NCI-H1092 (cell line): ENCODE data around the gene GTF3C5.
"Not testable (repeated sequence)": the region's sequence is repeated elsewhere in the genome, so short reads cannot be mapped to it uniquely, and the experiment has no call there.

Source experiments
- DNase-seq: peaks from one replicate; lab custom pipeline; 2025; lab: John Stamatoyannopoulos, UW

The GTF3C5 gene

DNA sequence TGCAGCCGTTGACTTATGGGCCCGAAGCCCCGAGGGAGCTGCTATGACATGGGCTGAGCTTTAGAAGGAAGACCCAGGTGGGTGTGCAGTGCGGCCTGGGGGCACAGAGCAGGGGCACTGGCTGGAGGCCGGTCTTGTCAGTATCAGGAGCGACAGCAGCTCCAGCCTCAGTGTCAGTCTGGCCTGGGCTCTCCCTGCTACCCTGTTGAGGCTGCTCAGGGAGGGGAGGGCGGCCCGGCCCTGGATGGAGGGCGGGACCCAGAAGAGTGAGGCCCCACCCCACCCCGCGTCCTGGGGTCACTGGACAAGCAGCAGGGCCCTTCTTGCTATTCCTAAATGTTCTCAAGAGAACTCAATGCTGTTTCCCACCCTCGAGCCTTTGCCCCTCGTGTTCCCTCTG lies 34.3 kb upstream of the GTF3C5 start:
- DNase-seq = no peak

DNA sequence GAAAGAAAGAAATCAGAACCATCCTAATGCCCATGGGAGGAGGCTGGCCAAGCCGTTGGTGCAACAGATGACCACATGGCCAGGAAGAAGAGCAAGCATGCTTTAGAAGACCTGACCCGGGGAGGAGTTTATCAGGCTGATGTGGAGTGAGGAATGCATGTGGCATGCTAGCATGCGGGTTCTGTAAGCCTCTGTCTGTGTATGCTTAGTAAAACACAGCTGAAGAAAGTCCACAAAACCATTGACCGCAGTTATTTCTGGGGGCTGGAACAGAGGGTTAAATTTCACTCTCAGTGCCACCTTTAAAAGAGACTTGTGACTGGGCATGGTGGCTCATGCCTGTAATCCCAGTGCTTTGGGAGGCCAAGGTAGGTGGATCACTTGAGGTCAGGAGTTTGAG lies 33.2 kb upstream of the GTF3C5 start:
- DNase-seq = no peak

DNA sequence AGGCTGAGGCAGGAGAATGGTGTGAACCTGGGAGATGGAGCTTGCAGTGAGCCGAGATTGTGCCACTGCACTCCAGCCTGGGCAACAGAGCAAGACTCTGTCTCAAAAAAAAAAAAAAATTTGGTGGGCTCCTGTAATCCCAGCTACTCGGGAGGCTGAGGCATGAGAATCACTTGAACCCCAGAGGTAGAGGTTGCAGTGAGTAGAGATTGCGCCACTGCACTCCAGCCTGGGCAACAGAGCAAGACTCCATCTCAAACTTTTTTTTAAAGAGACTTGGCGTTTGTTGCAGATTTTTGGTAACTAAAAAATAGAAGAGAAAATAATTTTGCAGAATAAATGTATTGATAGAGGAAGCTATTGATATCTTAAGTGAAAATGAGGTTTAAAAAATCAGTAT lies 32.6 kb upstream of the GTF3C5 start:
- DNase-seq = not testable (repeated sequence)

DNA sequence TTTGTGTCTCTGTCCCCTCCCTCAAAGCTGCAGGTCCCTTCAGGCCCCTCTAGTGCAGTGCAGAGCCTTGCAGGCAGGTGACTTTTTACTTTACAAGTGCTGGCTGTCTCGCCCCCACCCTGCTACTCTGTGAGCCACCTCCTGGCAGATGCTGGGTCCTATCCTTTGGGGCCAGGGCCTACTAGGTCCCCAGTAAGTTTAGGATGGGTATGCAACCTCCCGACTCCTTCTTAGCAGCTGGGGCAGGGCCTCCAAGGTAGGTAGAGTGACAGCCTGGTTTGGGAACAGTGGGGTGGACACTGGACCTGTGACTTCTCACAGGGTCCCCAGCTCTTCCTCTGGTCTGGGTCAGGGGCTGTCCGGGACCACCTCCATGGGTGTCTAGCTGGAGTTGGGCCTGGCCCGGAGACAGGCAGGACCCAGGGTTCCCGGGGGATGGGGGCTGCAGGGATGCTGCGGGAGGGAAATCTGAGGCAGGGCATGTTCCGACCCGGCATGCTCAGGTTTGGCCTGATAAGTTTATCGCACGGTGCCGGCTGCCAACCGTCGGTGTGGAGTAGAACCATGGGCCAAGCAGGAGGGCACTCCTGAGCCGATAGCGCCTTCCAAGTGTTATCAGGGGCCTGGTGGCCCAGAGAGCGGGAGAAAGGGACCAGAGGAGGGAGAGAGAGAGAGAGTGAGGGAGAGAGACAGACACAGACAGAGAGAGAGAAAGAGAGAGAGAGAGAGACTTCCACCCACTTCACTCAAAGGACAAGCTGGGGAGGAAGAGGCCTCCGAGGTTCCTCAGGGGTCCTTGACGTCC lies 31.8 kb upstream of the GTF3C5 start:
- DNase-seq = no peak

DNA sequence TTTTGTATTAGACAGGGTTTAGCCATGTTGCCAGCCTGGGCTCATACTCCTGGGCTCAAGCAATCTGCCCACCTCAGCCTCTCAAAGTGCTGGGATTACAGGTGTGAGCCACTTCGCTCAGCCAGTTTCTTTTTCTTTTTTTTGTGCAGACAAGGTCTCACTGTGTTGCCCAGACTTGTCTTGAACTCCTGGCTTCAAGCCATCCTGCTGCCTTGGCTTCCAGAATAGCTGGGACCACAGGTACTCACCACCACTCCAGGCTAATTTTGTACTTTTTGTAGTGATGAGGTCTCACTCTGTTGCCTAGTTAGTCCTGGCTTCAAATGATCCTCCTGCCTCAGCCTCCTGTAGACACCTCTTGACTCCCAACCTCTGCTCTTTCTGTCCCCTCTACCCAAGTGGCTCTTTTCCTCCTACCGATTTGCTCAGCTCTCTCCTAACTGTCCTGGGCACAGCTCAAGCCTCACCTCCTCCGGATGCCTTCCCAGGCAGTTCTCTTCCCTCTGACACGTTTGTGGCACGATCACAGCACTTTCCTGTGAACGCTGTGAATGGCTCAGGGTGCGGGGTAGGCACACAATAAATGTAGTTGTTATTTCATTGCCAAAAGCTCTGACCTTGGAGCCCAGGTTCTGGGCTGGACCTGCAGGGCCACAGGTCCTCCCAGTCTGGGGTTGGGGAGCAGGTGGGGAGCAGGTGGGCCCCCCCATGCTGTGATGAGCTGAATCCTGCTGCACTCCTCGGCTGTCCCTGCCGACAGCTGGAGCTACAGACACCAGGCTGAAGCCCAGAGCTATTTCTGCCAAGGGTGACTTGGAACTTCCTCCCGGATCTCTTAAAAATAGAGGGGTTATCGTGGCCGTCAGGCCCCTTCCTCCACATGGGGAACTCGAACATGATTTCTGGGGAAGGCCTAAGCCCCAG lies 28.4 kb upstream of the GTF3C5 start:
- no peak for DNase-seq

DNA sequence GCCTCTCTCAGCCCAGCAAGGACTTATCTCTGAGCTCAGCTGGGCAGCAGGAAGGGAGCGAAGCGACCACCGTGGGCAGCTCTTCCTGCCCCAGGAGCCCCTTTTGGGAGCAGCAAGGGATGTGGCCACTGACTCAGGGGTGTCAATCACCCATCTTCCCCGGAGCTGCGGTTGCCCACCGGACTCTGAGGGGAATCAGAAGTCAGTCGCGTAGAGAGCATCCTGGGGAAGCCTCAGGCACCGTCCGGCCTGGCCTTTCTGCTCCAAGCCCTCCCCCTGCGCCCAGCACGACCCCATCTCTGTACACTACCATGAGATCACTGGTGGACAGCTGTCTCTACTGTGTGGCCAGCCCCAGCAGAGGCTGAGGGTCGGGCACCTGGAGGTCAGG lies 27.7 kb upstream of the GTF3C5 start:
- DNase-seq = no peak

DNA sequence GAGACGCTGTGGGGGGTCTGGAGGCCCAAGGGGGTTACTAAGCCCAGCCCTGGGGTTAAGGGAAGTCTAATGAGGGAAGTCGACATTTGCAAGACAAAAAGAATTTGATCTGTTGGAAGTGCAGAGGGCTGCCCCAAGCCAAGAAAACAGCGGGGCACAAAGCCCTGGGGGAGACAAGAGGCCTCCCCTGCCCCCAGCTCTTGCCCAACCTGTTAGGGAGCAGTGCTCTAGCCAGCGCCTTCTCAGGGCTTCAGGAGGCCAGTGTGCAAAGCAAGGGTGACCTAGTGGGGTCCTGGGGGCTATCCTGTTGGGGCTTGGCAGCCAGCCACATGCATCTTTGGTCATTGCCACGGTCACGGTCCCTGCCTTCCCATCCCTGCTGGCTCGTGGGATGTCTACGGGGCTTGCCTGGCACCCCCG lies 27.1 kb upstream of the GTF3C5 start:
- no peak for DNase-seq

DNA sequence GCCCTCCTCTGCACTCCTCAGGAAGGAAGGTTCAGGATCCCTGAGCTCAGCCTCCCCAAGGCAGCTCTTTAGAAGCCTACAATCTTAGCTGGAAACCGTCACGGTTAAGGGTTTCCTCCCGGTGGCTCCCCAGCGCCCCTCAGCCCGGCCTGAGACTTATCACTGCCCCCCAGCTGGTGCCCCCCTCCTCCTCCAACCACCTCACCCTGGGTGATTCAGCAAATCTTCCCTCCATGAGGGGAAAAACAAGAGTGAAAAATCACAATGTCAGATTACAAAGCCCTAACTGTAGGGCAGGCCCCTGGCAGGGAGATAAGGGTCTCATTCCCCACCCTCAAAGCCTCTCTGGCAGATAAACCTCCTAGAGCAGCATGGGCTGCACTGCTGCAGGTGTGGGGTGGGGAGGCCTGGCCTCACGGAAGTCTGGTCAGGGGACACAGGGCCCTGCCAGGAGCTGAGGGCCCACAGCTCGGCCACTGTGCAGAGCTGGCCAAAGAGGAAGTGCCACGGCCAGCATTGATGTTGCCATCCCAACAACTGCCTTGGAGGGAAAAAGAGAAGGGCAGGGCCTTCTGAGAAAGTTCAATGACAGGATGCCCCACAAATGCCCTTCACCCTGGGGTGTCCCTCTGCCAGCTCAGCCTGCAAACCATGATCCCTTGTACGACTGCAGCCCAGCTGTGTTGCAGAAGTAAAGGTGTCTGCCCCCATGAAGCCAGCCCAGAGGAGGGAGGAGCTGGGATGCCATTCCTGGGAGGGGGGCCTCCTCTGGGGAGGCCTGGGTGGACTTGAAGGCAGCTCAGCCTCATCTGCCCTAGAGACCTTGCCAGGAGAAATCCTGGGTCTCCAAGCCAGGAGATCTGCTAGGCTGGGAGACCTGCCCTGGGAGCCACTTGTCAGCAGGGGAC lies 26.5 kb upstream of the GTF3C5 start:
- DNase-seq = no peak

DNA sequence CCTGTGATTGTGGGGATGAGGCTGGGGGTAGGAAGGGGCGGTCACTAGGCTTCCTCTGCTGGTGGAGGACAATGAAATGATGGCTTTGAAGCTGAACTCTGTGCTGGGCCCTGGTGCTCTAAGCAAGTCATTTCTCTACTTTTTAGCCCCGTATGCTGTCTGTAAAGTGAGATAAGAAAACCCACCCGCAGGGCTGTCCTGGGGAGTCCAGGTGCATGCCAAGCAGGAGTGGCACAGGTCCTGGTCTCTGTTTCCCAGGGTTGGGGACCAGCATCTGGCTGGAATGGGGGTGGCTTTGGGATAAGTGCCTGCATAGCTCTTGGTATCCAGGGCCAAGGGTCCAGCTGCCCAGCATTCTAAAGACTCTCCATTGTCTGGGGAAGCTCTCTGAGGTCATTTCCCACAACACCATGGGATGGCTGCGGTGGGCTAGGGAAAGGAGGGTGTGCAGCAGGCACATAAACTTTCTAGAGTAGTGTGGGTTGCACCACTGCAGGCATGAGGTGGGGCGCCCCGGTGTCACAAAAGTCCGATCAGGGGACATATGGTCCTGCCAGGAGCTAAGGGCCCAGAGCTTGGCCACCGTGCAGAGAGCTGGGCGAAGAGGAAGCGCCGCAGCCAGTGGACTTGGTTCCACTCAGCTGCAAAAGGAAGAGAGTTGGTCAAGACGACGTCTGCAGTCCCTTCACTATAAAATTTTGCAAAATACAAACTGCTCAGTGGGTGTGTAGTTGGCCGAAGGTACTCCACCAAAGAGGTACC lies 25.6 kb upstream of the GTF3C5 start:
- DNase-seq = no peak

DNA sequence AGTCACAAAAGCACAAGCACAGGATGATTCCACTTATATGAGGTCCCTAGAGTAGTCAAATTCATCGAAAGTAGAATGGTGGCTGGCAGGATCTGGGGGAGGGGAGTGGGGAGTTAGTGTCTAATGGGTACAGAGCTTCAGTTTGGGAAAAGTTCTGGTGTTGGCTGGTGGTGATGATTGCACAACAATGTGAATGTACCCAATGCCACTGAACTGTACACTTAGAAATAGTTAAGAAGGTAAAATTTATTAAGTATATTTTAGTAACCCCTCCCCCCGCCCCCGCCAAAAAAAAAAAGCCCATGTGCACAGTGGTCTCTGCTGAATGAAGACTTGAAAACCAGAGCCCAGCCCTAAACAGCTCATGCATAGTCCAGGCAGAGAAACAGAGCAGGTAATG lies 24.8 kb upstream of the GTF3C5 start:
- DNase-seq = no peak

DNA sequence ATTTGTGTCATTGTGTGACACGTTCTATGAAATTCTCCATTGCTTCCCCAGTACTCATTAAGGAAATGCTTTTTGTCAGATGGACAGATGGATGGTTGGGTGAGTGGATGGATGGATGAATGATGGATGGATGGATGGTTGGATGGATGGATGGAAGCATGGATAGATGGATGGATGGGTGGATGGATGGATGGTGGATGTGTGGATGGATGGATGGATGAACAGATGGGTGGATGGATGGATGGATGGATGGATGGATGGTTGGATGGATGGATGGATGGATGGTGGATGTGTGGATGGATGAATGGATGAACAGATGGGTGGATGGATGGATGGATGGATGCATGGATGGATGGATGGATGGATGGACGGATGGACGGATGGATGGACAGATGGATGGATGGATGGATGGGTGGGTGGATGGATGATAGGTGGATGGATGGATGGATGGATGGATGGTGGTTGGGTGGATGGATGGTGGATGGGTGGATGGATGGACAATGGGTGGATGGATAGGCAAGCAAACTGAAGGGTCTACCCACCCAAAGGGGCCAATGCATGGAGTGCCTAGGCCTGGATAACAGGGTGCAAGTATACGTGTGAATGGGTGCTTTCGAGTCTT lies 24.0 kb upstream of the GTF3C5 start:
- no peak for DNase-seq

DNA sequence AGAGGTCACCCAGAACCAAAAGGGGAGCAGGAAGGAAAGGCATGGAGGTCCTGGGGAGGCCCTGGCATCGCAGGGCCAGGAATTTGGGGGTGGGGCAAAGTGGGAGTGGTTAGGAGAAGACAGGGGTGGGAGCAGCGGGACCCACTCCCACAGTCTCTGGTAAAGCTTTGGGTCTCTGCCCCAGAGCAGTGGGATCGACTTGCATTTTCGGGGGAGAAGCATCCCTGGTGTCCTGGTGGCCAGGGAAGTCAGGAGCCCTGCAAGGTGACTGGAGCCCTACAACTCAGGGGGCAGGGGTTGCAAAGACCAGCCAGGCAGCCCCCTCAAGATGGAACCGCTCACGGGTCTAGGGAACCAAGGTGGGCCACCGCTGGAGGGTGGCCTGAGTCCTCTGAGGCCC lies 22.4 kb upstream of the GTF3C5 start:
- DNase-seq = no peak

DNA sequence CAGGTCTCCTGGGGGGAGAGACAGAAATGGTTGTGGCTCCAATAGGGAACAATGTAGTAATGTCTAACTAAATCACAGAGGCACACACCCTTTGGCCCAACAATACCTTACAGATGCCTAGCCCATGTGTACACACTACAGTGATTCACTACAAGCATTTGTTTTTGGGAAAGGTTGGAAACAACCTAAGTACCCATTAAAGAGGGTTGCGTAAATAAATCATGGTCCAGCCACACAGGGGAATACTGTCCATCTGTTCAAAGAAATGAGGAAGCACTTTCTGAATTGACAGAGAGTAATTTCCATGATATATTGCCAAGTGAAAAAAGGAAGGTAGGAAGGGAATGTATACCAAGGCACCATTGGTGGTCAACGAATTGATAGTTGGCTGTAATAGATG lies 22.0 kb upstream of the GTF3C5 start:
- DNase-seq = no peak

DNA sequence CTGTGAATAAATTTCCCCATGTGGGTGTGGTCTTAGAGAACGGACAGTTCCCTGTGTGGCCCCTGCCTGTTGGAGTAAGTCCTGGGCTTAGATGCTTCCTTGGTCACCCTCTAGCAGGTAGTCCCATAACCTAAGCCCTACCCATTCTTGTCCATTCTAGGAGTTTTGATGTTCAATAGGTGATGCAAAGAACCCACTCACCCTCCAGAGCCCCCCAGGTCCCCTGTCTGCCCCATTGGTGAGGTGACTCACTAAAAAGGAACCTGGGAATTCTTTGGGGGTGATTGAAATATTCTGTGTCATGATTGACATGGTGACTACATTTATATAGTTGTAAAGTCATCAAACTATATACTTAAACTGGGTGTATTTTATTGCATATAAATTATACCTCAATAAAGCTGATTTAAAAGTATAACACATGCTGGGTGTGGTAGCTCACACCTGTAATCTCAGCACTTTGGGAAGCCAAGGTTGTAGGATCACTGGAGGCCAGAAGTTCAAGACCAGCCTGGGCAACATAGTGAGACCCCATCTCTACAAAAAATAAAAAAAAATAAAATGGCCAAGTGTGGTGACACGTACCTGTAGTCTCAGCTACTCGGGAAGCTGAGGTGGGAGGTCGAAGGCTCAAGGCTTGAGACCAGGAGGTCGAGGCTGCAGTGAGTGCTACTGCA lies 20.8 kb upstream of the GTF3C5 start:
- no peak for DNase-seq

DNA sequence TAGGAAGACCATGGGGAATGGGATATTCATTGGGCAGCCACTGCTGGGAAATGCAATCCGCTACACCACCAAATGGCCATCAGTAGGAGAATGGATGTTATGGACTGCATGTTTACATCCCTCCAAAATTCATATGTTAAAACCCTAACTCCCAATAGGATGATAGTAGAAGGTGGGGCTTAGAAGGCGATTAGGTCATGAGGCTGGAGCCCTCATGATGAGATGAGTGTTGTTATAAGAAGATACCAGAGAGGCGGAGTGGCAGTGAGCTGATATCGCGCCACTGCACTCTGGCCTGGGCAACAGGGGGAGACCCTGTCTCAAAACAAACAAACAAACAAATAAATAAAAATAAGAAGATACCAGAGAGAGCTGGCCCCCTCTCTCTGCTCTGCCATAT lies 16.1 kb upstream of the GTF3C5 start:
- DNase-seq = no peak

DNA sequence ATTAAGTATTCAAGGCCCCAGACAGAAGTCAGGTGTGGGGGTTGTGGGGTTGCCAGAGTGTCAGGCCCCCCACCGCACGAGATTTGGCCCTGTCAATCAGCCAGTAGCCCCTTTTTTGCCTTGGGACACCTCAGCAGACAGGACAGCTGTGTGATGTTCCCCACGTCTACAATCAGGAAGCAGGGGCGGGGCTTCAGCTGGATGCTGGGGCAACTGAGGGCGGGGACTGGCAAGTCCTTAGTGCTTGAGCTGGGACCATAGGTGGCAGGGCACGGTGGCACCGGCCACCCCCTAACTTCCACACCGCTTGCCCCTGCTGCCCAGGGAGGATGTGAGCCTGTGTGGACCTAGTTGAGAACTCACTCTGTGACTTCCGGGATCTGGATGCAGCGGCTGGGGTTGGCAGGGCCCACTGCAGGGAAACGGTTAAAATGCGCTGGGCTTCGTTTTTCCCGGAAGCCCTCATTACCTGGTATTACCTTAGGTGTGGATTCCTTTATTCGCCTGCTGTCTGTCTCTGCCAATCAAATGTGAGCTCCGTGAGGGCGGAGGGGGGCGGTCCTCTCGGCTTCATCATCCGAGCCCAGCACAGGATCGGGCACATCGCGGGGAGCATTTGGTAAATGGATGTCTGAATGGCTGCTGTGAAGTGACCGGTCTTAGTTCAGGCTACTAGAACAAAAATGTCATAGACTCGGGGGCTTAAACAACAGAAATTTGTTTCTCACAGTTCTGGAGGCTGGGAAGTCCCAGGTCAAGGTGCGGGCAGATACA lies 7.5 kb upstream of the GTF3C5 start:
- DNase-seq = no peak

DNA sequence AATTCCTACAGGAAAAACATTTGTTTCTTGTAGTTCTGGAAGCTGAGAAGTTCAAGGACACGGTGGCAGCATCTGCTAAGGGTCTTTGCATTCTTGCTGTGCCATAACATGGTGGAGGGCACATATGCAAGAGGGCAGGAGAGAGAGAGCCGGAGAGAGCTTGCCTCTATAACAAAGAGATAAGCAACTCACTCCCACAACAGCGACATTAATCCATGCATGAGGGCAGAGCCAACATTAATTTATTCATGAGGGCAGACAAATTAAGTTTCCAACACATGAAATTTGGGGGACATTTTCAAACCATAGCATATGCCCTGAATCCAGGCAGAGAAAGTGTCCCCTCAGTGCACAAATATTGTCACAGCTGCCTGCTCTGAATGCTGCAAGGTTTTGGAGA lies 4.4 kb upstream of the GTF3C5 start:
- DNase-seq = no peak

DNA sequence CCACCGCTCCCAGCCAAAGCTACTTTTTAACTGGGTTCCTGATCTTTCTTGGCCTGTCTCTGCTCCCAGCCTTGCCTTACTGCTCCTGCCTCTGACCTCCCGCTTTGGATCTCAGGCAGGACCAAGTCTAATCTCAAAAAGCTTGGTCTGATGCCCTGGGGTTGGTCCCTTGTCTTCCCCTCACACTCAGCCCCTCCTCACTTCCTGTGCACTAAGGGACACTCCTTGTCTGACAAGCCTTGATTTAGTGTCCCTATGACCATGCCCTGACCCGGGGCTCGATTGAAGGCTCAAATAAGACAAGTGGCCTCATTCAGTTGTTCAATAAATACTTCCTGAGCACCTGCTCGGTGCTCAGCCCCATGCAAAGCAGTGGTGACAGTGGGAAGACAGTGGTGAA lies 3.7 kb upstream of the GTF3C5 start:
- no peak for DNase-seq

DNA sequence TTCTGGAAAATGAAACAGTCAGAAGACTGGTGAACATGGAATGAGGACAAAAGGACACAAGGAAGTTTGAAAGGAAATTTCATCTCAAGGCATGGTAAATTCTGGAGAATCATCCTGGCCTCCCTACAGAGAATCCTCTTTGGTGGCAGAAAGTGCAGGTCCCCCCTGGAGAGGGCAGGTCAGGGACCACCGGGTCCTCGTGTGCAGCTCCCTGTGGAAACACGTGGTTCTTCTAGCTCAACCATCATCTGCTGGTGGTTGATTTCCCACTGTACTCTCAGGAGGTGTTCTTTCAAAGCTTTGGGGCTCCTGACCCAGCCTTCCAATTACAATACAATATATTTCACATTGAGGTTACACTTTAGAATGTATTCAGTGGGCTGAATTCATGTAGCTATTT lies 2.6 kb upstream of the GTF3C5 start:
- no peak for DNase-seq

DNA sequence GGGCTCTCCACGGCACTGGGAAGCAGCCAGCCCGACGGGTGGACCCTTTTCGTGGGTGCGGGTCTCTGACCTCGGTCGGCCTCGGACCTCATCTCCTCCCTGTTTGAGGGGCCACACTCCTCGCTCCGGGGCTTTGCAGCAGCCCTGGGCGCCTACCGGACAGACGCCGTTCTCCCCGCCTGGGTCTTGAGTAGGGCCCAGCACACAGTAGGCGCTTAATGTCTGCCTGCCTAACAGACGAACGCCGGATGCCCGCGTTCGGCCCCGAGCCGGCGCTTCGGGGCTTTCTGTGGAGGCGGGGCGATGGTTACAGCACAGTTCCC lies 842 bp upstream of the GTF3C5 start:
- DNase-seq = no peak
